Immature natural killer cell (primary cell): ENCODE results near the gene CYP27B1. TPM values are rescaled to one million over a fixed set of nuclear protein-coding genes. Genes with fewer than 3 reads are reported as not detected.
"Not testable (repeated sequence)": the region's sequence is repeated elsewhere in the genome, so short reads cannot be mapped to it uniquely, and the experiment has no call there.

Source experiments
- DNase-seq, 3 donors: peaks; one replicate each; pipeline ENCODE4 v3.0.0; 2022; ENCODE audit warnings: mixed read lengths in 1 of 3
- H3K27ac Mint-ChIP-seq, 6 donors: one replicate each; pipeline ENCODE4 v1.8.0; 2020; ENCODE audit warnings: mixed read lengths in 6 of 6, mild to moderate bottlenecking in 5 of 6, inconsistent platforms in 4 of 6, moderate library complexity in 3 of 6
- H3K27me3 Mint-ChIP-seq, 3 donors: one replicate each; pipeline ENCODE4 v1.8.0; 2020 to 2021; ENCODE audit warnings: low read depth in 3 of 3, mild to moderate bottlenecking in 3 of 3, mixed read lengths in 3 of 3, moderate library complexity in 3 of 3, inconsistent platforms in 1 of 3
- H3K36me3 Mint-ChIP-seq, 3 donors: one replicate each; pipeline ENCODE4 v1.8.0; 2020; ENCODE audit warnings: mixed read lengths in 3 of 3, inconsistent platforms in 2 of 3, mild to moderate bottlenecking in 2 of 3
- H3K4me1 Mint-ChIP-seq, 2 donors: one replicate each; pipeline ENCODE4 v1.8.0; 2020; ENCODE audit warnings: inconsistent platforms in 2 of 2, mild to moderate bottlenecking in 2 of 2, mixed read lengths in 2 of 2, moderate library complexity in 1 of 2
- H3K4me3 Mint-ChIP-seq, 5 donors: one replicate each; pipeline ENCODE4 v1.8.0; 2020; ENCODE audit warnings: mild to moderate bottlenecking in 5 of 5, mixed read lengths in 5 of 5, inconsistent platforms in 3 of 5, moderate library complexity in 3 of 5
- H3K9me3 Mint-ChIP-seq, 6 donors: one replicate each; pipeline ENCODE4 v1.8.0; 2020; ENCODE audit warnings: mild to moderate bottlenecking in 6 of 6, mixed read lengths in 6 of 6, inconsistent platforms in 4 of 6, moderate library complexity in 3 of 6
- polyA plus RNA-seq, 3 donors: library from polyadenylated mRNA; unstranded; fragments of 300-500 nt; fragmentation: Illumina TruSeq; gene quantifications; one replicate each; pipeline ENCODE4 v1.2.3, GENCODE V29; 2021

Gene CYP27B1
- polyA plus RNA-seq, 3 donors from 2014 or later: not detected

- DNase-seq: no peak
- no peak overlapping the region for H3K4me3 Mint-ChIP-seq
- no peaks in the 10 kb centered on the region for H3K9me3 Mint-ChIP-seq
- H3K27ac Mint-ChIP-seq: peak overlapping the region in 2 of 6 donors; percentile 68 to 71
- H3K4me1 Mint-ChIP-seq: peaks cover 3 to 7% of the 10 kb centered on the region in 2 donors
- H3K27me3 Mint-ChIP-seq: peaks cover 0 to 3% (median 0%) of the 10 kb centered on the region in 3 donors
- peaks cover 15 to 55% (median 25%) of the 10 kb centered on the region in 3 donors for H3K36me3 Mint-ChIP-seq
Observed at GRCh38 chr12:57729321-57729844, 37.5 kb downstream of the CYP27B1 start.

GRCh38 chr12:57727758-57728395, 39.0 kb downstream of the CYP27B1 start:
- Mint-ChIP-seq H3K4me3 (no peak overlapping the region), H3K36me3 (peaks cover 15 to 48% (median 25%) of the 10 kb centered on the region in 3 donors), H3K27ac (peak overlapping the region in 4 of 6 donors; percentile 37 to 70 (median 63)), H3K9me3 (no peaks in the 10 kb centered on the region), H3K4me1 (peaks cover 6 to 8% of the 10 kb centered on the region in 2 donors), H3K27me3 (peaks cover 0 to 3% (median 0%) of the 10 kb centered on the region in 3 donors)
- no peak for DNase-seq

GRCh38 chr12:57726884-57727757, 39.8 kb downstream of the CYP27B1 start:
- Mint-ChIP-seq H3K4me3 (no peak overlapping the region), H3K27me3 (peaks cover 0 to 4% (median 2%) of the 10 kb centered on the region in 3 donors), H3K4me1 (peaks cover 6 to 8% of the 10 kb centered on the region in 2 donors), H3K27ac (no peak overlapping the region), H3K36me3 (peaks cover 15 to 40% (median 24%) of the 10 kb centered on the region in 3 donors), H3K9me3 (no peaks in the 10 kb centered on the region)
- DNase-seq: no peak

- Mint-ChIP-seq H3K36me3 (peaks cover 12 to 36% (median 18%) of the 10 kb centered on the region in 3 donors), H3K4me3 (peak overlapping the region in 2 of 5 donors; percentile 69 to 78), H3K4me1 (peaks cover 6 to 10% of the 10 kb centered on the region in 2 donors), H3K27ac (peak overlapping the region in 1 of 6 donors; percentile 61), H3K9me3 (no peaks in the 10 kb centered on the region), H3K27me3 (peaks cover 0 to 6% (median 2%) of the 10 kb centered on the region in 3 donors)
- peak in 1 of 3 donors; percentile 31 for DNase-seq
Observed at GRCh38 chr12:57726151-57726883, 40.6 kb downstream of the CYP27B1 start.

- H3K27me3 Mint-ChIP-seq: peaks cover 2 to 6% (median 2%) of the 10 kb centered on the region in 3 donors
- H3K4me1 Mint-ChIP-seq: peaks cover 6 to 10% of the 10 kb centered on the region in 2 donors
- no peak overlapping the region for H3K27ac Mint-ChIP-seq
- DNase-seq: no peak
- peaks cover 9 to 34% (median 15%) of the 10 kb centered on the region in 3 donors for H3K36me3 Mint-ChIP-seq
- H3K9me3 Mint-ChIP-seq: no peaks in the 10 kb centered on the region
- H3K4me3 Mint-ChIP-seq: no peak overlapping the region
Observed at GRCh38 chr12:57725851-57726150, 41.1 kb downstream of the CYP27B1 start.

GRCh38 chr12:57724936-57725740, 41.7 kb downstream of the CYP27B1 start:
- Mint-ChIP-seq H3K27ac (peak overlapping the region in 5 of 6 donors; percentile 13 to 69 (median 65)), H3K9me3 (no peaks in the 10 kb centered on the region), H3K4me3 (peak overlapping the region in 1 of 5 donors; percentile 18), H3K36me3 (peaks cover 9 to 29% (median 13%) of the 10 kb centered on the region in 3 donors), H3K27me3 (peaks cover 2 to 6% (median 2%) of the 10 kb centered on the region in 3 donors), H3K4me1 (peaks cover 6 to 10% of the 10 kb centered on the region in 2 donors)
- DNase-seq: no peak

GRCh38 chr12:57724003-57724935, 42.6 kb downstream of the CYP27B1 start:
- Mint-ChIP-seq H3K4me3 (no peak overlapping the region), H3K27me3 (peaks cover 2 to 6% (median 2%) of the 10 kb centered on the region in 3 donors), H3K27ac (peak overlapping the region; percentile 55 to 71 (median 67)), H3K36me3 (peaks cover 12 to 30% (median 14%) of the 10 kb centered on the region in 3 donors), H3K4me1 (peaks cover 6 to 10% of the 10 kb centered on the region in 2 donors), H3K9me3 (no peaks in the 10 kb centered on the region)
- DNase-seq: no peak

GRCh38 chr12:57723630-57723962, 43.3 kb downstream of the CYP27B1 start:
- H3K36me3 Mint-ChIP-seq: peaks cover 13 to 33% (median 16%) of the 10 kb centered on the region in 3 donors
- no peak for DNase-seq
- H3K9me3 Mint-ChIP-seq: no peaks in the 10 kb centered on the region
- H3K4me3 Mint-ChIP-seq: no peak overlapping the region
- peaks cover 2 to 6% (median 2%) of the 10 kb centered on the region in 3 donors for H3K27me3 Mint-ChIP-seq
- H3K4me1 Mint-ChIP-seq: peaks cover 6 to 10% of the 10 kb centered on the region in 2 donors
- H3K27ac Mint-ChIP-seq: peak overlapping the region in 5 of 6 donors; percentile 8 to 60 (median 46)

- Mint-ChIP-seq H3K4me1 (peaks cover 6 to 10% of the 10 kb centered on the region in 2 donors), H3K9me3 (no peaks in the 10 kb centered on the region), H3K27me3 (peaks cover 2 to 6% (median 2%) of the 10 kb centered on the region in 3 donors), H3K36me3 (peaks cover 12 to 30% (median 14%) of the 10 kb centered on the region in 3 donors), H3K27ac (peak overlapping the region in 5 of 6 donors; percentile 8 to 70 (median 55)), H3K4me3 (no peak overlapping the region)
- DNase-seq: no peak
Observed at GRCh38 chr12:57722716-57723629, 43.9 kb downstream of the CYP27B1 start.

GRCh38 chr12:57721846-57722608, 44.9 kb downstream of the CYP27B1 start:
- not testable (repeated sequence) for H3K4me1 Mint-ChIP-seq, DNase-seq, H3K27me3 Mint-ChIP-seq, H3K4me3 Mint-ChIP-seq, H3K9me3 Mint-ChIP-seq
- Mint-ChIP-seq H3K36me3 (peaks cover 12 to 32% (median 14%) of the 10 kb centered on the region in 3 donors), H3K27ac (peak overlapping the region in 2 of 6 donors; percentile 26 to 59)
